H9 (cell line): ENCODE results near the gene DUOX2. TPM values are rescaled to one million over a fixed set of nuclear protein-coding genes. Genes with fewer than 3 reads are reported as not detected.

Source experiments
- DNase-seq: peaks from one replicate; pipeline ENCODE4 v3.0.0-alpha.2; 2017
- H2AFZ ChIP-seq: one replicate; pipeline ENCODE4 v1.6.1; 2013; ENCODE audit warnings: mild to moderate bottlenecking, low read length, control low read depth, moderate library complexity
- H2AK5ac ChIP-seq: 2 replicates; pipeline ENCODE4 v1.6.1; 2013; ENCODE audit warnings: low read length, control low read depth, mixed read lengths; ENCODE audit not compliant: insufficient read length
- H2BK120ac ChIP-seq: one replicate; pipeline ENCODE4 v1.6.1; 2013; ENCODE audit warnings: low read depth, mild to moderate bottlenecking, low read length, control low read depth, inconsistent platforms; ENCODE audit not compliant: poor library complexity, severe bottlenecking
- H2BK12ac ChIP-seq: 2 replicates; pipeline ENCODE4 v1.6.1; 2013; ENCODE audit warnings: low read length, control low read depth, mixed read lengths, low read depth; ENCODE audit not compliant: insufficient read length
- H2BK15ac ChIP-seq: 2 replicates; pipeline ENCODE4 v1.6.1; 2013; ENCODE audit warnings: low read depth, low read length, control low read depth
- H2BK20ac ChIP-seq: one replicate; pipeline ENCODE4 v1.6.1; 2013; ENCODE audit warnings: low read depth, mild to moderate bottlenecking, low read length, control low read depth, inconsistent platforms; ENCODE audit not compliant: poor library complexity, severe bottlenecking
- H2BK5ac ChIP-seq: 2 replicates; pipeline ENCODE4 v1.6.1; 2013; ENCODE audit warnings: low read length, control low read depth, mixed read lengths; ENCODE audit not compliant: insufficient read length
- H3K14ac ChIP-seq: 2 replicates; pipeline ENCODE4 v1.6.1; 2013; ENCODE audit warnings: low read length, control low read depth; ENCODE audit not compliant: insufficient read depth
- H3K18ac ChIP-seq: 2 replicates; pipeline ENCODE4 v1.6.1; 2013; ENCODE audit warnings: low read depth, mild to moderate bottlenecking, mixed read lengths, low read length, control low read depth; ENCODE audit not compliant: insufficient read length
- H3K23ac ChIP-seq: 2 replicates; pipeline ENCODE4 v1.6.1; 2013; ENCODE audit warnings: low read length, control low read depth, mixed read lengths, low read depth; ENCODE audit not compliant: insufficient read length
- H3K23me2 ChIP-seq: 2 replicates; pipeline ENCODE4 v1.6.1; 2013; ENCODE audit warnings: low read depth, mild to moderate bottlenecking, mixed read lengths, low read length, control low read depth; ENCODE audit not compliant: insufficient read length, poor library complexity, severe bottlenecking
- H3K27ac ChIP-seq: 2 replicates; pipeline ENCODE4 v1.5.1; 2013; ENCODE audit warnings: low read length, control low read depth, mixed read lengths, low read depth; ENCODE audit not compliant: insufficient read length
- H3K27me3 ChIP-seq: 2 replicates; pipeline ENCODE4 v1.6.1; 2013; ENCODE audit warnings: low read length, control low read depth, inconsistent platforms; ENCODE audit not compliant: insufficient read depth
- H3K4ac ChIP-seq: 2 replicates; pipeline ENCODE4 v1.6.1; 2013; ENCODE audit warnings: low read depth, mild to moderate bottlenecking, control low read depth, inconsistent platforms, low read length, moderate library complexity
- H3K4me1 ChIP-seq: 2 replicates; pipeline ENCODE4 v1.6.1; 2013; ENCODE audit warnings: low read length, control low read depth, inconsistent platforms; ENCODE audit not compliant: insufficient read depth
- H3K4me2 ChIP-seq: 2 replicates; pipeline ENCODE4 v1.6.1; 2013; ENCODE audit warnings: low read length, control low read depth, mixed read lengths; ENCODE audit not compliant: insufficient read length, insufficient read depth
- H3K56ac ChIP-seq: 2 replicates; pipeline ENCODE4 v1.6.1; 2013; ENCODE audit warnings: low read depth, mild to moderate bottlenecking, mixed read lengths, low read length, control low read depth; ENCODE audit not compliant: insufficient read length
- H3K79me1 ChIP-seq: 2 replicates; pipeline ENCODE4 v1.6.1; 2013; ENCODE audit warnings: low read depth, mild to moderate bottlenecking, moderate library complexity, low read length, control low read depth, inconsistent platforms; ENCODE audit not compliant: insufficient read depth, poor library complexity, severe bottlenecking
- H3K79me2 ChIP-seq: 2 replicates; pipeline ENCODE4 v1.6.1; 2013; ENCODE audit warnings: low read length, control low read depth, inconsistent platforms; ENCODE audit not compliant: insufficient read depth
- H3K9ac ChIP-seq: 2 replicates; pipeline ENCODE4 v1.6.1; 2013; ENCODE audit warnings: low read length, control low read depth, mixed read lengths; ENCODE audit not compliant: insufficient read length; ENCODE audit errors: extremely low read depth
- H3K9me3 ChIP-seq: one replicate; pipeline ENCODE4 v1.6.1; 2013; ENCODE audit warnings: low read depth, low read length, inconsistent platforms; ENCODE audit not compliant: control insufficient read depth
- H3T11ph ChIP-seq: one replicate; pipeline ENCODE4 v1.6.1; 2013; ENCODE audit warnings: mild to moderate bottlenecking, low read length, control low read depth, inconsistent platforms
- H4K20me1 ChIP-seq: one replicate; pipeline ENCODE4 v1.6.1; 2013; ENCODE audit not compliant: control insufficient read depth, insufficient read length, insufficient read depth
- H4K5ac ChIP-seq: 2 replicates; pipeline ENCODE4 v1.6.1; 2013; ENCODE audit warnings: low read depth, mild to moderate bottlenecking, mixed read lengths, low read length, control low read depth; ENCODE audit not compliant: insufficient read length
- H4K8ac ChIP-seq: replicated peaks from 2 replicates; pipeline ENCODE4 v1.6.1; 2013; ENCODE audit warnings: low read length, control low read depth, mixed read lengths, low read depth; ENCODE audit not compliant: insufficient read length
- H4K91ac ChIP-seq: 2 replicates; pipeline ENCODE4 v1.6.1; 2013; ENCODE audit warnings: low read depth, mild to moderate bottlenecking, moderate library complexity, mixed read lengths, low read length, control low read depth; ENCODE audit not compliant: insufficient read length
- H3K27ac Mint-ChIP-seq, 3 experiments: 2 replicates in 2 of 3; 3 replicates in 1 of 3; pipeline ENCODE4 v1.8.0; 2020 to 2021; ENCODE audit warnings: mixed read lengths in 3 of 3, mild to moderate bottlenecking in 1 of 3, moderate library complexity in 1 of 3
- H3K27me3 Mint-ChIP-seq: 2 replicates; pipeline ENCODE4 v1.8.0; 2021; ENCODE audit warnings: low read depth, mild to moderate bottlenecking, moderate library complexity, mixed read lengths
- H3K36me3 Mint-ChIP-seq, 3 experiments: 2 replicates in 2 of 3; 3 replicates in 1 of 3; pipeline ENCODE4 v1.8.0; 2020 to 2021; ENCODE audit warnings: low read depth in 3 of 3, mixed read lengths in 3 of 3; ENCODE audit not compliant: insufficient read depth in 1 of 3
- H3K4me1 Mint-ChIP-seq, 2 experiments: 2 replicates each; pipeline ENCODE4 v1.8.0; 2020; ENCODE audit warnings: mixed read lengths in 2 of 2
- H3K4me3 Mint-ChIP-seq, 2 experiments: 2 replicates in 1 of 2; 3 replicates in 1 of 2; pipeline ENCODE4 v1.8.0; 2020 to 2021; ENCODE audit warnings: mild to moderate bottlenecking in 2 of 2, mixed read lengths in 2 of 2, moderate library complexity in 1 of 2
- H3K9me3 Mint-ChIP-seq, 2 experiments: 2 replicates in 1 of 2; 3 replicates in 1 of 2; pipeline ENCODE4 v1.8.0; 2020; ENCODE audit warnings: mild to moderate bottlenecking in 2 of 2, mixed read lengths in 2 of 2, moderate library complexity in 1 of 2
- CTCF ChIP-seq: fragments of 200-600 bp; sonication (generic); conservative IDR thresholded peaks from 3 replicates; pipeline ENCODE4 v1.8.0; 2021; ENCODE audit warnings: antibody characterized with exemption, mild to moderate bottlenecking
- WGBS: extraction: QIAGEN DNeasy Blood & Tissue Kit; methylation state at CpG from one replicate; pipeline ENCODE4 v1.1.7; 2013; ENCODE audit warnings: missing lambda C conversion rate, low lambda C conversion rate, mixed read lengths; ENCODE audit not compliant: insufficient read length; ENCODE audit errors: extremely low coverage; 5-methylcytosine and 5-hydroxymethylcytosine counted together
- total RNA-seq: library from RNA; stranded (reverse); gene quantifications from 2 replicates; pipeline ENCODE4 v1.2.1, GENCODE V29; 2021

DUOX2 gene
- total RNA-seq, 1 experiment from 2014 or later = 0.42 TPM

GRCh38 chr15:45120081-45120972 lies 6.4 kb upstream of the DUOX2 start:
- no CpG with 5 or more reads among the region's 10 CpGs for WGBS
- no peak overlapping the region for H3K18ac ChIP-seq
- Mint-ChIP-seq H3K9me3 (peaks cover 6 to 9% of the 10 kb centered on the region in 2 experiments), H3K27ac (no peak overlapping the region), H3K4me1 (peaks cover 2 to 12% of the 10 kb centered on the region in 2 experiments; a peak in 3 of 4 replicates), H3K4me3 (no peak overlapping the region), H3K36me3 (no peaks in the 10 kb centered on the region; a peak in 2 of 7 replicates), H3K27me3 (peaks cover 81% of the 10 kb centered on the region)
- no peak overlapping the region for H2BK12ac ChIP-seq
- peaks cover 3% of the 10 kb centered on the region for H4K20me1 ChIP-seq
- H2AFZ ChIP-seq = no peak overlapping the region
- peaks cover 30% of the 10 kb centered on the region for H3K27me3 ChIP-seq
- no peaks in the 10 kb centered on the region for H3K9me3 ChIP-seq
- H3K56ac ChIP-seq = no peak overlapping the region
- H4K5ac ChIP-seq = no peak overlapping the region
- no peak overlapping the region for H3K4ac ChIP-seq
- H3K79me1 ChIP-seq = no peaks in the 10 kb centered on the region
- no peak overlapping the region for H3T11ph ChIP-seq
- peaks cover 2% of the 10 kb centered on the region for H3K23me2 ChIP-seq
- H3K27ac ChIP-seq = no peak overlapping the region
- H4K8ac ChIP-seq = no peak overlapping the region
- H2BK15ac ChIP-seq = no peak overlapping the region
- no peaks in the 10 kb centered on the region for H3K4me1 ChIP-seq
- no peaks in the 10 kb centered on the region for H3K79me2 ChIP-seq
- H2BK120ac ChIP-seq = no peak overlapping the region
- H3K23ac ChIP-seq = no peak overlapping the region
- no peak overlapping the region for H3K9ac ChIP-seq
- no peak overlapping the region for H3K14ac ChIP-seq
- H2BK5ac ChIP-seq = no peak overlapping the region
- no peak overlapping the region for H2BK20ac ChIP-seq
- H2AK5ac ChIP-seq = no peak overlapping the region
- no peak overlapping the region for H3K4me2 ChIP-seq
- no peak for TF ChIP-seq CTCF
- H4K91ac ChIP-seq = no peak overlapping the region
- DNase-seq = no peak
